Stimulated activated CD4-positive, alpha-beta T cell treated with anti-CD3 and anti-CD28 coated beads, Interleukin-12 subunit alpha, Interleukin-12 subunit beta, amount 100 ng/mL, for 48 hours (primary cell): ENCODE data around the gene TRAPPC13.
"Not testable (repeated sequence)": the region's sequence is repeated elsewhere in the genome, so short reads cannot be mapped to it uniquely, and the experiment has no call there.

Experiments
- DNase-seq, 3 donors: peaks; one replicate each; pipeline ENCODE4 v3.0.0-alpha.2; 2020; ENCODE audit warnings: low read depth in 2 of 3, low spot score in 1 of 3

Gene TRAPPC13, protein sequence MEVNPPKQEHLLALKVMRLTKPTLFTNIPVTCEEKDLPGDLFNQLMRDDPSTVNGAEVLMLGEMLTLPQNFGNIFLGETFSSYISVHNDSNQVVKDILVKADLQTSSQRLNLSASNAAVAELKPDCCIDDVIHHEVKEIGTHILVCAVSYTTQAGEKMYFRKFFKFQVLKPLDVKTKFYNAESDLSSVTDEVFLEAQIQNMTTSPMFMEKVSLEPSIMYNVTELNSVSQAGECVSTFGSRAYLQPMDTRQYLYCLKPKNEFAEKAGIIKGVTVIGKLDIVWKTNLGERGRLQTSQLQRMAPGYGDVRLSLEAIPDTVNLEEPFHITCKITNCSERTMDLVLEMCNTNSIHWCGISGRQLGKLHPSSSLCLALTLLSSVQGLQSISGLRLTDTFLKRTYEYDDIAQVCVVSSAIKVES

DNA sequence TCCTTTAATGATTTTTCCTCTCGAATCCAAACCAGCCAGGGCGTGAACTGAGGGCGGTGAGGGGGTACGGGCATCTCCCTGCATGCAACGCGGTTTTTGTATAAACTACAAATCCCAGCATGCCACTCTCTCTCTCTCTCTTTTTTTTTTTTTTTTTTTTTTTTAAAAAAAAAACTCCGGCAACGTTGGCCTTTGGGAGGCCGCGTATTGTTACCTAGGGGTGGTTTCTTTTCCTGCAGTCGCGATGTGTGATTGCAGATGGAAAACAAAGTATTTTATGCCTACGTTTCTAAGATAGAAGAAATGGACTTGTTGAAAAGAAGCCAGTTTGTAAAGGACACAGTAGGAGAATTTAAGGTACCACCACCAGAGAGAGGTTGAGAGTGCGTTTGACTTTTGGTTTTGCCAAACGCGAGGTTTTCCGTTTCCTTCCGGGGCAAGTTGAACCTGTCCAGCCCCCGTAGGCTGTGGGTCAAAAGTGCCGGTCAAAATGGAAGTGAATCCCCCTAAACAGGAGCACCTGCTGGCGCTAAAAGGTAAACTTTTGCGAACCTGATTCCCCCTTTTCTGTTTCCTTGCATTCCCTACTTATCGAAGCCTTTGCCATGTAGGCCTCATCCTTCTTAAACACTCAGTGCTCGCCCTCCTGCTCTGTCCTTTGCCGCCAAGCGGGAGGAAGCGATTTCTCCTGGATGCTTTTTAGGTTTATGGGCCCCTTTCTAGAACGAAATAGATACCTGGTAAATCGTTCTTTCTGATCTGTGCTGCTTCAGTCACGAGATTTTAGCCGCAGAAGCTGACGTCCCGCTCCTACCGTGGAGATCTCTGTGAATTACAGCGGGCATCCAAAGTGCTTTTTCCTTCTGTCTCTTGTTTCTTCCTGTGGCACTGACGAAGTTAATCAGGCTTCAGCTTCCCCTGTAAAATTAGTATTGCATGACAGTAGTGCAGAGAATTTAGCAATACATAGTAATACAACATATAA is at the start of gene TRAPPC13, which contains the start of gene SHLD3:
TRAPPC13 (plus strand) TSS at position 457 of the 985 bp plus-strand sequence; CDS start at position 491, 34 bp downstream.
SHLD3 (plus strand) TSS at position 457 of the 985 bp plus-strand sequence. CDS start 4,561 bp downstream, outside the sequence.
- peak; percentile 64 to 69 (median 65) for DNase-seq

DNA sequence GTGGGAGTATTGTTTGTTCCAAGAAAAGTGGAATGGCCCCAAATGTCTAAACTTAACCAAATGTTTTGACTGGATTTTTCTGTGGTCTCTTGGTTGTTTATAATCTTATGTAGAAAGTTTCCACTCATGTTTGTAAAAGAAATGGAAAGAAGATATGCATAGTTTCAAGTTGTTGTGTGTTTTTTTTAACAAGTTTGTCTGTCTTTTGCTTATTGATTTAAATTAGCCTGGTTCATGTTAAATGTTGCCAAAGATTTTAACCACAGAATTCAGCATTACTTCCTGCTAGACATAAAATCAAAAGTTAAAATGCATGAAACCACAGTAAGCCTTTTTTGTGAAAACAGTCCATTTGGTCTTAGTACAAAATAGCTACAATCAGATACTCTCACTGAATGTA is 47.7 kb upstream of the TRAPPC13 start:
- DNase-seq = no peak

DNA sequence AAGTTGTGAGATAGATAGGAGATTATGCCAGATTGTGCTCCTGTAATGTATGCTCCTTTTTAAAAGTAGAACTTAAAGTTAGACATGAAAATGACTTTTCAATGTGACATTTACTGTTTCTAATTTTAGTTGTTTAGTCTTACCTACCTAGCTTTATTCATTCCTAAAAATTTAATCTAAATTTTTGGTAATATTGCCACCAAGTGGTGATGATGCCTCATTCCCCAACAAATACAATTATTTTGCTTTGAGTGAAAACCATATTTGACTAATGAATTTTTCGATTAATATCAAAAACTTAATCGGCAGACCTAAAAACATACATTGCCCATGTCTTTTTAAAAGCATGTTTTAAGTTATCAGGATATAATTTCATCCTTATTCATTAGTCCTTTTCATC is 36.1 kb upstream of the TRAPPC13 start:
- no peak for DNase-seq

DNA sequence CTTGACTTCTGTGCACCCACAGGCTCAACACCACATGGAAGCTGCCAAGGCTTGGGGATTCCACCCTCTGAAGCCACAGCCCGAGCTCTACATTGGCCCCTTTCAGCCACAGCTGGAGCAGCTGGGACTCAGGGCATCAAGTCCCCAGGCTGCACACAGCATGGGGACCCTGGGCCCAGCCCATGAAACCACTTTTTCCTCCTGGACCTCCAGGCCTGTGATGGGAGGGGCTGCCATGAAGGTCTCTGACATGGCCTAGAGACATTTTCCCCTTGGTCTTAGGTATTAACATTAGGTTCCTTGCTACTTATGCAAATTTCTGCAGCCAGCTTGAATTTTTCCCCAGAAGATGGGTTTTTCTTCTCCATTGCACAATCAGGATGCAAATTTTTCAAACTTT is 23.1 kb upstream of the TRAPPC13 start:
- DNase-seq = not testable (repeated sequence)

DNA sequence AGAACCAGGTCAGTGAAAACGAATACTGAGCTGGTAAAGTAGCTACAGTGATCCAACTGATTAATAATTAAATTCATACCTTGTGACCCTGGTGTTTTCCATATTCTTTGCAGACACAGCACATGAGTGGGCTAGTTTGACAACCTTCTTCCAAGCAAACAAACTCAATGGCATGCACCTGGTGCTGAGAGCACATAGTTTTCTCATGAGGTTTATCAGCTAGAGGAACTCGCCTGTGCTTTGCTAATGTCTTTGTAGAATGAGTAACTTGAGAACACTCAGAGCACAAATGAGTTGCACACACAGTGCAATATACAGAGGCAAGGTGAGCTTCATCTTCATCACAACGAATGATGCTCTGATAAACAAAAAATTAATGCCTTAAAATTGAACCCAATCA is 13.3 kb upstream of the TRAPPC13 start:
- DNase-seq = no peak

DNA sequence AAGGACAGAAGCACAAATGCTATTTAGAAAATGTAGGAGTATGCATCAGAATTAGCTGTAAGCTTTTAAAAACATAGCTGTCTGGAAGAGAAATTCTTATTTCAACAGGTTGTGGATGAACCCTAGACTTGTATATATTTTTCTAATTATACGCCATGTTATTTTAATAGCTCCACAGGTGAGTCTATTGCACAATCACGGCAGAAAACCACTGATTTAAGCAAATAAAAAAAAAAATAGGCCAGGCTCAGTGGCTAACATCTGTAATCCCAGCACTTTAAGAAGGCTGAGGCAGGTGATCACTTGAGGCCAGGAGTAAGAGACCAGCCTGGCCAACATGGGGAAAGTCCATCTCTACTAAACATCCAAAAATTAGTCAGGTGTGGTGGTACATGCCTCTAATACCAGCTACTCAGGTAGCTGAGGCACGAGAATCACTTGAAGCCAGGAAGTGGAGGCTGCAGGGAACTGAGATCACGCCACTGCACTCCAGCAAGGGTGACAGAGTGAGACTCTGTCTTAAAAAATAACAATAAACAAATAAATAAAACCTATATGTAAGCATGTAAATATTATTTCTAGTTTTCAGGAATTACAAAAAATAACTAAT is 12.4 kb upstream of the TRAPPC13 start:
- no peak for DNase-seq

DNA sequence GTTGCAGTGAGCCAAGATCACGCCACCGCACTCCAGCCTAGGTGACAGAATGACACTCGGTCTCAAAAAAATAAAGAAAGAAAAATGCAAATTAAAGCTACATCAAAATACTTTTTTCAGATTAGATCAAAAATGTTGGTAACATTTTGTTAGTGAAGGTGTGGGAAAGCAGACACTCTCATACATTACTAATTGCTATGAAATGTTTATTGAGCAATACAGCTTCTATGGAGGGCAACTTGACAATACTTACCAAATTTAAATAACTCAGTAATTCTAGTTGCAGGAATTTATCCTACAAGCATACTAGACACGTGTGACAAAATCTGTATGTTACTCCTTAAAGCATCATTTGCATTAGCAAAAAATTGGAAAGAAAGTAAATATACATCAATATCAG is 4.8 kb upstream of the TRAPPC13 start:
- DNase-seq = no peak

DNA sequence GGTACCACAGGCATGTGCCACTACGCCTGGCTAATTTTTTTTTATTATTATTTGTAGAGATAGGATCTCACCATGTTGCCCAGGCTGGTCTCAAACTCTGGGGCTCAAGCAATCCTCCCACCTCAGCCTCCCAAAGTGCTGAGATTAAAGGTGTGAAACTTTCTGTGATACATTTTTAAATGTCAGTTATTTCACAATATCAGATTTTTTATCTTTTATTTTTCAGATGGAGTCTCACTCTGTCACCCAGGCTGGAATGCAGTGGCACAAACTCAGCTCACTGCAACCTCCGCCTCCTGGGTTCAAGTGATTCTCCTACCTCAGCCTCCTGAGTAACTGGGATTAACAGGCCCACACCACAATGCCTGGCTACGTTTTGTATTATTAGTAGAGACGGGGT is 2.9 kb upstream of the TRAPPC13 start:
- DNase-seq = not testable (repeated sequence)

DNA sequence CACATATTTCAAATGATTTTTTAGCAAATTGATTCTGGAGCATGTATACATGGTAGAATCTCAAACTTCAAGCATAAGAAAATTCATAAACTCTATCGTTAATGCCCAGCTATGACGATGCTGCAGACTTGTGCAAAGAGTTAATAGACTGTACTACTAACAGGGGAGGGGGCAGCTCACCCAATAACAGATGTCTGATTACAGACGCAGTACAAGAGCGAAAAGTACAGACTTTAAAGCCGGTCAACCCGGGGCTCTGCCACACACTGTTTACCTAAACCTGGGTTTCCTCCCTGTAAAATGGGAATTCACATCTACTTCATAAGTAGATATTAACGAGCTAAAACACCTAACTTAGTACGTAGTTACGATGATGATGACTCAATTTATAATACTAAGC is 1.3 kb upstream of the TRAPPC13 start:
- no peak for DNase-seq

DNA sequence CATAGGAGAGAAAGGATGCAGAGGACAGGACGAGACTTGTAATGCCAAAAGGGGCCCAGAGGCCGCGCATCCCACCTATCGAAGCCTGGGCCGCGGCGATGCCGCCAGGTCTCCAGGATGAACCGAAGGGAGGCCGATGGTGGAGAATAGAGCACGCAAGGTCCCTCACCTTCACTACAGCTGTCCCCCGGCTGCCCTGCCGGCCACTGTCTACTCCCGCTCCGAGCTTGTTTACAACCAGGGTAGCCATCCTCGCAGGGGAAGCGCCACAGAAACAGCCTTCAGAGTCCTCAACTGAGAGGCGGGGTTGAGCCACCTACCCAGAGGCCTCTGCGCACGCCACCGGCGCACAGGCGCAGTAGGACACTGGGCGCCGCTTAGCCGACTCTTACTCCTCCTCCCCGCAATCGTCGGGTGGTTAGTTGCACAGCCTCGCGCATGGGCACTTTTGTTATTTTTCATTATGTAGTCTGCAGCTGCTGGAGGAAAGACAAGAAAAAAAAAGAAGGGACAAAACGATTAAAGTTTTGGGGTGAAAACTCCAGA is 729 bp upstream of the TRAPPC13 start, which contains the start of gene TRIM23:
TRIM23 (minus strand) TSS at position 309 of the 546 bp plus-strand sequence; CDS start at position 250, 59 bp downstream.
- DNase-seq = peak; percentile 74 to 86 (median 86)

DNA sequence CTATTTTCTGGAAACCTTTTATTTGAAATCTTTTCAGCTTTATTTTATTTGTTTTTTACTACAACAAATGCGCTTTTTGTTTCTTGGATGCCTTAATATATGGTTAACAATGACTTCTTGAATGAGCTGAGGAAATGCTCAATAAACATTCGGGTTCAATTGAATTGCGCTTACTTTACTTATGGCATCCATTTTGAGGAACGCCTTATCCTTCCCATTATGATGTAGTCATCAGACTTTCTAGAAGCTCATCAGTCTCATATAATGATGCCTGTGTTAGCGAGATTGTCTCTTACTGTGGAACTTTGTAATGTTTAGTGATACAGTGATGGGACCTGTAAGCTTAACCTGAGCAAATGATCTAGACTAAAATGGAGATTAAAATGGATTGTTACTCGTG is 916 bp downstream of the TRAPPC13 start:
- DNase-seq = no peak

DNA sequence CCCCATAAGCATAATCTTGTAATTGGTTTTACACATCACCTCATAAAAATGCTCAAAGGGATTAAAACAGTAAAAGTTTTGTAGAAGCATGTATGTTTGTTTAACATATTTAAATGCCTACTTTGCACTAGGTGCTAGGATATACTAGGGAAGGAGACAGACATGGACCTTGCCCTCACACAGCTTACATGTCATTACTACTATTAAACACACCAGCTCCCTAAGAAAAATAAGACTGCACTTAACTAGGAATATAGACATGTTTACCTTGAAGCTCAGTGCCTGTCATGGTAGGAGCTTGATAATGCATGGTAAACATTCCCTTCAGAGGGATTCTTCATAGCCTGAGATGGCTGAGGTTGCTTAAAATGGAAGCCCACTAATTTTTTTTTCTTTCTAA is 6.2 kb downstream of the TRAPPC13 start:
- DNase-seq = no peak

DNA sequence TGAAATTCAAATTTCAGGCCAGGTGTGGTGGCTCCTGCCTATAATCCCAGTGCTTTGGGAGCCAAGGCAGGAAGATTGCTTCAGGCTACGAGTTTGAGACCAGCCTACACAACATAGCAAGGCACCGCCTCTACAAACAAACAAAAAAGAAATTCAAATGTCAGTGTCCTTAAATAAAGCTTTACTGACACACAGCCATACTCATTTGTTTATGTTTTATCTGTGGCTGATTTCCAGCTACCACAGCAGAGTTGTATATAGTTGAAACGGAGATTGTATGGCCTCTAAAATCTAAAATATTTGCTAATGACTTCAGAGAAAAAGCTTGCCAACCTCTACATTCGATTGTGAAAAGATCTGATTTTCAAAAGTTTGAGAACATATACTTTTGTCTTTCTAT is 15.4 kb downstream of the TRAPPC13 start:
- DNase-seq = no peak

DNA sequence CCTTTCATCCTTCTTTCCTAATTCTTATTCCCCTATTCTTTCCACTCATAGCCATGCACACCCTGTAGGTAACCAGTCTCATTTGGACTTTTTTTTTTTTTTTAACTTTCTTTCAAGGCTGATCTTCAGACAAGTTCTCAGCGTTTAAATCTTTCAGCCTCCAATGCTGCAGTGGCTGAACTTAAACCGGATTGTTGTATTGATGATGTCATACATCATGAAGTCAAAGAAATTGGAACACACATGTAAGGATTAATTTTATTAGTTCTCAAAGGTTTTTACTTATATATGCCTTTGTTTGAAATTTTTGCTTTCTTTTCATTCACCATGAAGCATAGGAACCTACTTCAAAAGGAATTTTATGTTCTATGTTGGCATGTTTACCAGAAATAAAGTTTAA is 22.1 kb downstream of the TRAPPC13 start:
- DNase-seq = no peak

DNA sequence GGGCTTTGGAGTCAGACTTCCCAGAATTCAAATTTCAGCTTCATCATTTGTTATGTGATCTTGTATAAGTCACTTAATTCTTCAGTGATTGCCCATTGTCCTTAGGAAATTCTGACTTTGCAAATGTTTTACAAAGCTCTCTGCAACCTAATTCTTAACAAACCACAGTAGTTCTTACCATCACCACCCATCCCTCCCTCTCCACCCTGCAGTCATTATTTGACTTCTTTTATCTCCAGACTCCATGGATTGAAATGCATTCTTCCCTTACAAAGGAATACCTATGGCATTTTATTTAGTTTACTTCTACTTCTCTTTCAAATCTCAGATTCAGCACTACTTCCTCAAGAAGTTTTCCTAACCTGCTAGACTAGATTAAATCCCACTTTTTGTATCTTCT is 23.1 kb downstream of the TRAPPC13 start:
- no peak for DNase-seq

DNA sequence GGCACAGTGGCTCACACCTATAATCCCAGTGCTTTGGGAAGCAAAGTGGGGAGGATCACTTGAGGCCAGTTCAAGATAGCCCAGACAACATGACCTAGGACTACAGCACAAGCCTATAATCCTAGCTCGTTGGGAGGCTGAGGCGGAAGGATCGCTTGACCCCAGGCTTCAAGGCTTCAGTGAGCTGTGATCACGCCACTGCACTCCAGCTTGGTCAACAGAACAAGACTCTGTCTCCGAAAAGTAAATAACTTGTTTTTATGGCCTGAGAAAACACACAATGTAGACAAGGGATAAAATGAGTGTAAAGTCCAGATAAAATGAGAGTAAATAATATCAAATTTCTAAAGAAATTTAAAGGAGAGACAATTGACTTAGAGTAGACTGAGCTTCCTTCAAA is 26.3 kb downstream of the TRAPPC13 start:
- no peak for DNase-seq

DNA sequence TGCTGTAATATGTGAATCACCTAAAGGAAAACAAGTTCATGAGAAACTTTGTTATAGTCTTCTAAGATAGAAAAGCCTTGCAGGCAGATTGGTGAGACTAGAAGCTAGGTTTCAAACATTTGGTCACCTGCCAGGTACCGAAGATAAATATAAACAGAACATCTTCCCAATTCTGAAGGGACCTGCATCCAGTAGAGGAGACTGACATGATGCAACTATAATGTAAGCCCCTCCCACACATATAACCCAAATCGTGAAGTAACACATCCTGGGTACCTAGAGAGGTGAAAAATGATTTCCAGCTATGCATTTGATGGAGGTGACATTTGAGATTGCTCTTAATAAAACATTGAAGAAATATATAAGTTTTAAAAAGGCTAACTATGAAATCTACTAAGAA is 29.9 kb downstream of the TRAPPC13 start:
- DNase-seq = no peak

DNA sequence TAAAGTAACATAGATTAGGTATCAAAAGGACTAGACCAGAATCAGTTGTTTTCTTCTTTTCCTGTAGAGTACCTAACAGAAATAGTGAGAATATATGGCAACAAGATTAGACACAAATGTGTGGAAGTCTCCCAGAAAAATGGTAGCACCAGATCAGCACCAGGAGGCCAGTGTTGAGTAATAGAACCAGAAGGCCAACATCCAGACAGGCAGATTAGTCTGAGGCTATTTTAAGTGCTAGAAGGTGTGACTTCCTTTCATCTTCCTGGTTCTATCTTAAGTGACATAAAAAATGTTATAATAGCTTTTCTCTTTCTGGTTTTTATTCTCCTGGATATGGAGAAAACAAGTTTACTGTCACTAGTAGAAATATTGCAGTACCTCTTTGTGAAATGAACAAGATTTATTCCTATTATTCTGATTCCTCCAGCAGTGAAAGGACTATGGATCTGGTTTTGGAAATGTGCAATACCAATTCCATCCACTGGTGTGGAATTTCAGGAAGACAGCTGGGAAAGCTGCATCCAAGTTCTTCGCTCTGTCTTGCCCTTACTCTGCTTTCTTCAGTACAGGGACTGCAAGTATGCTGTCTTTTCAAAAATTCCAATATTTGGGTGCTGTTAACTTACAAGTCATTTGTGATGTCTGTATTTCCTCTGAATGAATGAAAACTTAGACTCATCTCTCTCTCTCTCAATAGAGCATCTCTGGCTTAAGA is 39.1 kb downstream of the TRAPPC13 start:
- DNase-seq = no peak

DNA sequence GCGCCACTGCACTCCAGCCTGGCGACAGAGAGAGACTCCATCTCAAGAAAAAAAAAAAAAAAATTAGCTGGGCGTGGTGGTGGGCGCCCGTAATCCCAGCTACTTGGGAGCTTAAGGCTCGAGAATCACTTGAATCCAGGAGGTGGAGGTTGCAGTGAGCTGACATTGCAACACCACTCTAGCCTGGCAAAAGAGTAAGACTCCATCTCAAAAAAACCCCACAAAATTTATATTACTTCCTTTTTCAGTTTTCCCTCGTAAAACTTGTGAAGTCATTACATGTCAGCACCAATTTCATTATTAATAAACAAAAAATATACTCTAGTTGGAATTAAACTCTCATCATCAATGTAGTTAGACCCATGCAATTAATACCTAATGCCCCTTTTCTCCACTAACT is 43.9 kb downstream of the TRAPPC13 start:
- no peak for DNase-seq

DNA sequence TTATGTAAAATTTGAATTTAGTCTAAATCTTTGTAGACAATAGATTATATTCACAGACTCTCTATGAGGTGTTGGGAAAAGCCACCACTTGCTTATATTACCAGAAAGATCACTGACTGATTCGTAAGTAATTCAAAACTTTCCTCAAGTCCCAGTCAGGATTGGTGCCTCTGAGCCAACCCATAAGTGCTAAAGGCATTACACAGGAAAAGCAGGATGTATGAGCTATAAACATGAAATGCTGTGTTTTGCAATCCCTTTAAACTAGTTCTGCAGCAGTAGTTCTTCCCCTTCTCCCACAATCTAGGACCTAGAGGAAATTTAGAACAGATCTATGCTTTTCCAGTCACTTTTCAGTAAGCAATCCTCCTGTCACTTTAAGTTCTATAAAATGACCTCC is 48.0 kb downstream of the TRAPPC13 start:
- DNase-seq = no peak
